ENCODE data around the gene LTBP3.

The LTBP3 gene

GRCh38 chr11:65592858-65593517 lies 34.8 kb upstream of the LTBP3 start:
- Histone ChIP-seq H3K4me2 (ENCODE audit: low read length) (no peak overlapping the region), H3K27me3 (ENCODE audit: control insufficient read depth, insufficient read depth, low read length) (no peaks in the 10 kb centered on the region), H3K9ac (ENCODE audit: low read depth, low read length) (no peak overlapping the region), H3K9me3 (replicated peaks; ENCODE audit: low read length) (no peaks in the 10 kb centered on the region), H3K4me3 (ENCODE audit: low read length) (no peak overlapping the region), H3K36me3 (ENCODE audit: insufficient read depth, low read length) (peaks cover 15% of the 10 kb centered on the region), H3K4me1 (ENCODE audit: control insufficient read depth, insufficient read depth, low read length) (peaks cover 13% of the 10 kb centered on the region)

GRCh38 chr11:65591939-65592857 lies 34.0 kb upstream of the LTBP3 start:
- no peak overlapping the region for H3K4me2 ChIP-seq (ENCODE audit: low read length)
- H3K36me3 ChIP-seq (ENCODE audit: insufficient read depth, low read length), result peaks cover 12% of the 10 kb centered on the region
- H3K4me1 ChIP-seq (ENCODE audit: control insufficient read depth, insufficient read depth, low read length), result peaks cover 20% of the 10 kb centered on the region
- H3K9ac ChIP-seq (ENCODE audit: low read depth, low read length), result no peak overlapping the region
- H3K9me3 ChIP-seq (replicated peaks; ENCODE audit: low read length), result no peaks in the 10 kb centered on the region
- no peaks in the 10 kb centered on the region for H3K27me3 ChIP-seq (ENCODE audit: control insufficient read depth, insufficient read depth, low read length)
- H3K4me3 ChIP-seq (ENCODE audit: low read length), result no peak overlapping the region

- Histone ChIP-seq H3K4me2 (ENCODE audit: low read length) (no peak overlapping the region), H3K36me3 (ENCODE audit: insufficient read depth, low read length) (peaks cover 25% of the 10 kb centered on the region), H3K27me3 (ENCODE audit: control insufficient read depth, insufficient read depth, low read length) (no peaks in the 10 kb centered on the region), H3K9ac (ENCODE audit: low read depth, low read length) (no peak overlapping the region), H3K4me1 (ENCODE audit: control insufficient read depth, insufficient read depth, low read length) (peaks cover 20% of the 10 kb centered on the region), H3K4me3 (ENCODE audit: low read length) (no peak overlapping the region), H3K9me3 (replicated peaks; ENCODE audit: low read length) (no peaks in the 10 kb centered on the region)
Observed at GRCh38 chr11:65590240-65590738, 32.1 kb upstream of the LTBP3 start.

GRCh38 chr11:65589444-65590239 lies 31.5 kb upstream of the LTBP3 start:
- H3K4me3 ChIP-seq (ENCODE audit: low read length), result no peak overlapping the region
- no peak overlapping the region for H3K4me2 ChIP-seq (ENCODE audit: low read length)
- no peak overlapping the region for H3K9ac ChIP-seq (ENCODE audit: low read depth, low read length)
- H3K9me3 ChIP-seq (replicated peaks; ENCODE audit: low read length), result no peaks in the 10 kb centered on the region
- peaks cover 20% of the 10 kb centered on the region for H3K4me1 ChIP-seq (ENCODE audit: control insufficient read depth, insufficient read depth, low read length)
- peaks cover 28% of the 10 kb centered on the region for H3K36me3 ChIP-seq (ENCODE audit: insufficient read depth, low read length)
- H3K27me3 ChIP-seq (ENCODE audit: control insufficient read depth, insufficient read depth, low read length), result no peaks in the 10 kb centered on the region

GRCh38 chr11:65588199-65589054 lies 30.3 kb upstream of the LTBP3 start:
- Histone ChIP-seq H3K4me3 (ENCODE audit: low read length) (no peak overlapping the region), H3K4me2 (ENCODE audit: low read length) (no peak overlapping the region), H3K9me3 (replicated peaks; ENCODE audit: low read length) (no peaks in the 10 kb centered on the region), H3K27me3 (ENCODE audit: control insufficient read depth, insufficient read depth, low read length) (no peaks in the 10 kb centered on the region), H3K4me1 (ENCODE audit: control insufficient read depth, insufficient read depth, low read length) (peaks cover 16% of the 10 kb centered on the region), H3K36me3 (ENCODE audit: insufficient read depth, low read length) (peaks cover 37% of the 10 kb centered on the region), H3K9ac (ENCODE audit: low read depth, low read length) (no peak overlapping the region)

GRCh38 chr11:65586676-65587075 lies 28.5 kb upstream of the LTBP3 start:
- peaks cover 41% of the 10 kb centered on the region for H3K36me3 ChIP-seq (ENCODE audit: insufficient read depth, low read length)
- peaks cover 12% of the 10 kb centered on the region for H3K4me1 ChIP-seq (ENCODE audit: control insufficient read depth, insufficient read depth, low read length)
- H3K4me2 ChIP-seq (ENCODE audit: low read length), result no peak overlapping the region
- no peak overlapping the region for H3K9ac ChIP-seq (ENCODE audit: low read depth, low read length)
- no peaks in the 10 kb centered on the region for H3K27me3 ChIP-seq (ENCODE audit: control insufficient read depth, insufficient read depth, low read length)
- H3K9me3 ChIP-seq (replicated peaks; ENCODE audit: low read length), result no peaks in the 10 kb centered on the region
- H3K4me3 ChIP-seq (ENCODE audit: low read length), result no peak overlapping the region

- H3K9me3 ChIP-seq (replicated peaks; ENCODE audit: low read length), result no peaks in the 10 kb centered on the region
- H3K36me3 ChIP-seq (ENCODE audit: insufficient read depth, low read length), result peaks cover 44% of the 10 kb centered on the region
- H3K27me3 ChIP-seq (ENCODE audit: control insufficient read depth, insufficient read depth, low read length), result no peaks in the 10 kb centered on the region
- no peak overlapping the region for H3K4me2 ChIP-seq (ENCODE audit: low read length)
- H3K4me1 ChIP-seq (ENCODE audit: control insufficient read depth, insufficient read depth, low read length), result peaks cover 12% of the 10 kb centered on the region
- no peak overlapping the region for H3K4me3 ChIP-seq (ENCODE audit: low read length)
- H3K9ac ChIP-seq (ENCODE audit: low read depth, low read length), result no peak overlapping the region
Observed at GRCh38 chr11:65586247-65586630, 28.1 kb upstream of the LTBP3 start.

GRCh38 chr11:65585396-65586246 lies 27.5 kb upstream of the LTBP3 start:
- H3K36me3 ChIP-seq (ENCODE audit: insufficient read depth, low read length), result peaks cover 50% of the 10 kb centered on the region
- H3K4me3 ChIP-seq (ENCODE audit: low read length), result no peak overlapping the region
- peaks cover 12% of the 10 kb centered on the region for H3K4me1 ChIP-seq (ENCODE audit: control insufficient read depth, insufficient read depth, low read length)
- H3K27me3 ChIP-seq (ENCODE audit: control insufficient read depth, insufficient read depth, low read length), result no peaks in the 10 kb centered on the region
- no peak overlapping the region for H3K4me2 ChIP-seq (ENCODE audit: low read length)
- no peak overlapping the region for H3K9ac ChIP-seq (ENCODE audit: low read depth, low read length)
- H3K9me3 ChIP-seq (replicated peaks; ENCODE audit: low read length), result no peaks in the 10 kb centered on the region

- peaks cover 12% of the 10 kb centered on the region for H3K4me1 ChIP-seq (ENCODE audit: control insufficient read depth, insufficient read depth, low read length)
- no peak overlapping the region for H3K9ac ChIP-seq (ENCODE audit: low read depth, low read length)
- no peaks in the 10 kb centered on the region for H3K27me3 ChIP-seq (ENCODE audit: control insufficient read depth, insufficient read depth, low read length)
- no peak overlapping the region for H3K4me2 ChIP-seq (ENCODE audit: low read length)
- peaks cover 58% of the 10 kb centered on the region for H3K36me3 ChIP-seq (ENCODE audit: insufficient read depth, low read length)
- H3K9me3 ChIP-seq (replicated peaks; ENCODE audit: low read length), result no peaks in the 10 kb centered on the region
- H3K4me3 ChIP-seq (ENCODE audit: low read length), result no peak overlapping the region
Observed at GRCh38 chr11:65584723-65585171, 26.6 kb upstream of the LTBP3 start.

- Histone ChIP-seq H3K4me2 (ENCODE audit: low read length) (no peak overlapping the region), H3K4me3 (ENCODE audit: low read length) (no peak overlapping the region), H3K9ac (ENCODE audit: low read depth, low read length) (no peak overlapping the region), H3K36me3 (ENCODE audit: insufficient read depth, low read length) (peaks cover 62% of the 10 kb centered on the region), H3K4me1 (ENCODE audit: control insufficient read depth, insufficient read depth, low read length) (peaks cover 12% of the 10 kb centered on the region), H3K27me3 (ENCODE audit: control insufficient read depth, insufficient read depth, low read length) (no peaks in the 10 kb centered on the region), H3K9me3 (replicated peaks; ENCODE audit: low read length) (no peaks in the 10 kb centered on the region)
Observed at GRCh38 chr11:65584106-65584505, 25.9 kb upstream of the LTBP3 start.
